ENCODE results near the gene ACR.

Gene ACR

GRCh38 chr22:50702821-50703725, 34.9 kb upstream of the ACR start:
- no peak for DNase-seq

DNA sequence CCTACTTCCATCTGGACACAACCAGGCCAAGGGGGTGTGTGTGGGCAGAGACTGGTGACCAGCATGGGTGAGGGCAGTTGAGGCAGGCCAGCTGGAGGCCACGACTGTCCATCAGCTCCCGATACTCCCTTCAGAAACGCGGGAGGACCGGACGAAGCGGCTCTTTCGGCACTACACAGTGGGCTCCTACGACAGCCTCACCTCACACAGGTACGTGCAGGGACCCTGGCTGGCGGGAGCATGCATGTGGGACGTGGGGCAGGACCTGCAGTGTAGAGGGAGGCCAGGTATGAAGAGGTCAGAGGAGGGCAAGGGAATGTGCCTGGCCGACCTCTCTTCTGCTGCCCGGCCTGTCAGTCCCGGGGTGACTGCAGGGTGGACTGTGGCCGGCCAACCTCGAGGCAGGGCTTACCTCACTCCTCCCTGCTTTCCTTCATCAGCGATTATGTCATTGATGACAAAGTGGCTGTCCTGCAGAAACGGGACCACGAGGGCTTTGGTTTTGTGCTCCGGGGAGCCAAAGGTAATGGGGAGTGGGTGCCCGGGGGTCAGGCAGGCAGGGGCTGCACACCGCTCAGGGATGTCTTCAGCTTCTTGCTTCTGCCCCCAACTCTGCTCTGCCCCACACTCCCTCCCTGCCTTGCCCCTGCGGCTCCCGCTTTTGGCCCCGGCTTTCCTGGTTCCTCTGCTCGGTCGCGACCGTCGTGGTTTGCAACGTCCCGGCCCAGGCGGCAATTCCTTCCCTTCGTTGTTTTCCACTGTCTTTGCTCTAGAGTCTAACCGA, 34.1 kb upstream of the ACR start:
- DNase-seq, result no peak

DNA sequence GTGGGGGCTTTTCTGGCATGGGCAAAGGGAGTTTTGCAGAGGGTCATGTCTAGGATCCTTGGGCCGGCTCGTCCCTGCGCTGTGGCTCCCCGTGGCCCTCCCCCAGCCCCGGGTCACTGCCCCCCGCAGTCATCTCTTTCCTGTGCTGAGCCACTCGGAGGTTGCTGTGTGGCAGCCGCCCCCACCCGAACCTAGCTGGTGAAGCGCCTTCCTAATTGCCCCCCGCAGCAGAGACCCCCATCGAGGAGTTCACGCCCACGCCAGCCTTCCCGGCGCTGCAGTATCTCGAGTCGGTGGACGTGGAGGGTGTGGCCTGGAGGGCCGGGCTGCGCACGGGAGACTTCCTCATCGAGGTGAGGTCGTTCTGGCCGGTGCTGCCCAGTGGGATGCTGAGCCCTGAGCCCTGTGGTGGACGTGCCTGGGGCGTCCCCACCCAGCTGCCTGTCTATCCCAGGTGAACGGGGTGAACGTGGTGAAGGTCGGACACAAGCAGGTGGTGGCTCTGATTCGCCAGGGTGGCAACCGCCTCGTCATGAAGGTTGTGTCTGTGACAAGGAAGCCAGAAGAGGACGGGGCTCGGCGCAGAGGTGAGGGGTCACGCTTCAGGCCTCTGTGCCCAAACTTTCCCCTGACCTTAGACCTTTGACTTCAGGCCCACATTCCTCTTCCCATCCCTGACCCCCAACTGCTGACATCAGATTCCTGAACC, 33.3 kb upstream of the ACR start:
- no peak for DNase-seq

DNA sequence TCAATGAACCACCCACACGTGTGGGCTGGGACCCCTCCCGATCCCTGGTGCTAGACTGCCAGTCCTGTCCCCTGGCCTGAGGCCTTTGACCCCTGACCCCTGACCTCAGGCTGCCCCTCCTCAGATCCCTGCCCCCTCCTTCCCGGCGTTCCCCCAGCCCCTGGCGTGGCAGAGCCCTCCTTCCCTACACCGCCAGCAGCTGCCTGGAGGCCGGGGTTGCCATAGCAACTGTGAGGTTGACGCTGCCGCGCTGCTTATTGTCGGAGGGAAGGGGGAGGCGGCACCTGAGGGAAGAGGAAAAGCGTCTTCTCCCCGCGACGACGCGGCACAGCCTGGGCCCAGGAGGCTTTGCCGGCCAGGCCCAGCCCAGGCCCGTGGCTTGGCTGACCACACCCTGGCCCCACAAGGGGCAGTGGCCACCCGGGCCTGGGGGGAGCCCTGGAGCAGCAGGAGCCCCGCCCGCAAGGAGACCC, 32.7 kb upstream of the ACR start:
- DNase-seq, result no peak

- DNase-seq, result no peak
Measured at GRCh38 chr22:50705851-50706351, 32.1 kb upstream of the ACR start.

- DNase-seq, result no peak
Measured at GRCh38 chr22:50706481-50707125, 31.4 kb upstream of the ACR start.

DNA sequence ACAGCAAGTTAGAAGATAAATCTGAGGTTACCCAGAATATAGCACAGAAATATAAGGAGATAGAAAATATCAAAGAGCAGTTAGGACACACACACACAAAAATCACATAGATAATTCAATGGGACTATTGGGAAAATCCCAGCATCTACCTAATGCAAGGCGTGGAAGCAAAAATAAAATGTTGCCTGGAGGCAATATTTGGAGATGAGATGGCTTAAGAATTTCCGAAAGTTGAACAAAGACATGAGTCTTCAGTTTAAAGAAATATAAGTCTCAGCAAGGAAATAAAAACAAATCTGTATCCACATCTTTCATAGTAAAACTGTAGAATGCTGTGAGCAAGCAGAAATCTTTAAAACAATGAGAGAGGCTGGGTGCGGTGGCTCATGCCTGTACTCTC, 29.5 kb upstream of the ACR start:
- DNase-seq, result no peak

DNA sequence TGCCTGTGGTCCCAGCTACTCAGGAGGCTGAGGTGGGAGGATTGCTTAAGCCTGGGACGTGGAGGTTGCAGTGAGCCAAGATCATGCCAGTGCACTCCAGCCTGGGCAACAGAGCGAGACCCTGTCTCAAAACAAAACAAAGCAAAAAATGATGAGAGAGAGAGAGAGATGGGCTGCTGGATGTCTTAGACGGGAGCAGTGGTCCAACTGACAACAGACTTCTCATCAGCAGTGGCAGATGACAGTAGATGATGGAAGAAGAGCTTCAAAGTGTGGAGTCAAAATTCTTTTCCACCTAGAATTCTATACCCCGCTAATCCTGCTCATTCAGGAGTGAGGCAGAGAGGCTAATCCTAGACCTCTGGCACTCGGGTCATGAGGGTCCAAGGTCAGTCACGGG, 29.0 kb upstream of the ACR start:
- DNase-seq, result no peak

DNA sequence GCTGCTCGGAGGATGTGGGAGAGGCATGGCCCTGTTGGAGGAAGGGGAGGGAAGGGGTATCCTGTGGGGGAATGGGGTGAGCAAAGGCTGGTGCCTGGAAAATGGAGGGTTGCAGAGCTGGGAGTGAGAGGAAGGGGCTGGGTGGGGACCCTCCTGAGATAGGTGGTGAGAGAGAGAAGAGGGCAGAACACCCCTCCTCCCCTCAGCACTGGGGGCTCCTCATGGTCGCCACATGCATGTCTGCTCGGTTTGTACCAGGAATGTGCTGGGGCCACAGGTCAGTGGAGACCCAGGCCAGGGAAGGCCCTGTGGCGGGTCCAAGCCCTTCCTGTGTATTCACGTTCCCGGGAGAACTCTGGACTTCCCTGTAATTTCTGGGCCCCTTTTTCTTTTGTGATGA, 27.8 kb upstream of the ACR start:
- DNase-seq, result no peak

DNA sequence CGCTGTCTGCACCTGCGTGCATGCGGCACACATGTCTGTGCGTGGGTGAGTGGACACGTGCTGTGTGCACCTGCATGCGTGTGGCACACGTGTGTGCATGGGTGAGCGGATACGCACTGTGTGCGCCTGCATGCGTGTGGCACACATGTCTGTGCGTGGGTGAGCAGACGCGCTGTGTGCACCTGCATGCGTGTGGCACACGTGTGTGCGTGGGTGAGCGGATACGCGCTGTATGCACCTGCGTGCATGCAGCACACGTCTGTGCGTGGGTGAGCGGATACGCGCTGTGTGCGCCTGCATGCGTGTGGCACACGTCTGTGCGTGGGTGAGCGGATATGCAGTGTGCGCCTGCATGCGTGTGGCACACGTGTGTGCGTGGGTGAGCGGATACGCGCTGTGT, 27.1 kb upstream of the ACR start:
- no peak for DNase-seq

DNA sequence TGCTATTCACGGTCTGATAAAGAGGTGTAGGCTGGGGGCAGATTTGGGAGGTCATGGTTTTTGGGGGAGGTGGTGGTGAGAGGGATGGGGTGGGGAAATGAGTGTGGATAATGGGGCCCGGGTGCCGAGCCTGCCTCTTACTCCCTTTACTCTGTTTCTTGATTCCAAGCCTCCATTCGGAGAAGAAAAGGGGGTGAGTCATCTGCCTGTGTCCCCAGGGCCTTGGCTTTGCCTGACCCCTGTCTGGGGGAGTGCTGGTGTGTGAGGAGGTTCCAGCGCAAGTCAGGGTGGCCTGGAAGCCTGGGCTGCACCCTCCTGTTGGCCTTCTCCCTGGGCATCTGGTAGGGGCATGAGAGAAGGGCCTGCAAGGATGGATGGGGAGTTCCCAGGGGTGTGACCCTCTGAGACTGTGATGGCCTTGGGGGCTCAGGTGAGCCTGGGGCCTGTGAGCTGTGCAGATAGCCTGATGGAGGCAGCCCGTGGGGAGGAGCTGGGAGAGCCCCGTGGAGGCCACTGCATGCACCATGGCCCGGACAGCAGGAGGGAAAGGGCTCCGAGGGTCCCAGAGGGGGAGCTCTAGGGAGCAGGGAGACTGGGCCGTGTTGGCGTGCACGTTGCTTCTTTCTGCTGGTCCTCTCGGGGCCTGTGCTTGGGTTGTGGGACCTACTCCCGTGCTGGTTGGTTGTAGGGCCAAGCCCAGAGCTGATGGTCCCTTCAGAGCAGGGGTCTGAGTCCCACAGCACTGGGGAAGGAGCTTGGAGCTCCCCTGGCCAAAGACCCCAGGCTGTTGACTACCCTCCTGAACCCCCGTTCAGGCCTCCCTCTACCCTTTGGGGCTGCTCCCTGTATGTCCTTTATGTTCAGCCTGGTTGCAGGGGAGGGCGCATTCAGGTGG, 26.3 kb upstream of the ACR start:
- no peak for DNase-seq

- no peak for DNase-seq
Measured at GRCh38 chr22:50712341-50713007, 25.5 kb upstream of the ACR start.

DNA sequence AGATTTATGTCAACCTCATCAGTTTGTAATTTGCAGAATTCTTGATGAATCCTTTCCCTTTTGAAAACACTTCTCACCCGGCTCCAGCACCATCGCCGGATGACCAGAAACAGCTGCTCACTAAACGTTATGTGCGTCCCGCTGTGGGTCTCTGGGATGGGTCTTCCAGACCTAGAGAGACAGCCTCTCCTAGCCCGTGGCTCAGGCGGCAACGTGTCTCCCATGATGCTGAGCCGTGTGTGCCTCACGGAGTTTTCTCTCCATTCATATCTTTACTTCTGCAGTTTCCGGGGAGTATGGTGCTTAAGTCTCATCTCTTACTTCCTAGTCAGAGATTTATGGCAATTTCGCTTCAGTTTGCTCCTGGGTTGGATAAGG, 25.0 kb upstream of the ACR start:
- no peak for DNase-seq

- no peak for DNase-seq
Measured at GRCh38 chr22:50713571-50714056, 24.4 kb upstream of the ACR start.

GRCh38 chr22:50714150-50714549, 23.9 kb upstream of the ACR start:
- no peak for DNase-seq

GRCh38 chr22:50714631-50715179, 23.3 kb upstream of the ACR start:
- no peak for DNase-seq

GRCh38 chr22:50715250-50715649, 22.8 kb upstream of the ACR start:
- DNase-seq, result no peak

DNA sequence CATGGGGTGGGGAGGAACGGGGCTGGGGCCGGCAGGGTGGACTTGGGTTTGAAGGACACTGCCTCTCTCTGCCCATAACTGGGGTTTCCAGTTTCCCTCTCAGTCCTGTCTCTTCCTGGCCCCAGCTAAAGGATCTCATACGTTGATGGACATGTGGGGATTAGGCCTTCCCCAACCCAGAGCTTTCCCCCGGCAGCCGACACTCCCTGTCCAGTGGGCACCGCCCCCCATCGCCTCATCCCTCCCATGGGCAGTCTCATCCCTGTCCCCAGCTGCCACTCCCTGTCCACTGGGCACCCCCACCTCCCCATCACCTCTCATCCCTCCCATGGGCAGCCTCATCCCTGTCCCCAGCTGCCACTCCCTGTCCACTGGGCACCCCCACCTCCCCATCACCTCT, 22.2 kb upstream of the ACR start:
- no peak for DNase-seq

- DNase-seq, result no peak
Measured at GRCh38 chr22:50716290-50717024, 21.5 kb upstream of the ACR start.
